ENCODE results near the gene FBXL20. TPM values are rescaled to one million over a fixed set of nuclear protein-coding genes. Genes with fewer than 3 reads are reported as not detected.
A peak's percentile ranks its signal among the peaks of the same experiment; 100 is the strongest.

The FBXL20 gene
- total RNA-seq, 4 donors from 2014 or later = 13.1 to 19.6 (median 17.2) TPM

DNA sequence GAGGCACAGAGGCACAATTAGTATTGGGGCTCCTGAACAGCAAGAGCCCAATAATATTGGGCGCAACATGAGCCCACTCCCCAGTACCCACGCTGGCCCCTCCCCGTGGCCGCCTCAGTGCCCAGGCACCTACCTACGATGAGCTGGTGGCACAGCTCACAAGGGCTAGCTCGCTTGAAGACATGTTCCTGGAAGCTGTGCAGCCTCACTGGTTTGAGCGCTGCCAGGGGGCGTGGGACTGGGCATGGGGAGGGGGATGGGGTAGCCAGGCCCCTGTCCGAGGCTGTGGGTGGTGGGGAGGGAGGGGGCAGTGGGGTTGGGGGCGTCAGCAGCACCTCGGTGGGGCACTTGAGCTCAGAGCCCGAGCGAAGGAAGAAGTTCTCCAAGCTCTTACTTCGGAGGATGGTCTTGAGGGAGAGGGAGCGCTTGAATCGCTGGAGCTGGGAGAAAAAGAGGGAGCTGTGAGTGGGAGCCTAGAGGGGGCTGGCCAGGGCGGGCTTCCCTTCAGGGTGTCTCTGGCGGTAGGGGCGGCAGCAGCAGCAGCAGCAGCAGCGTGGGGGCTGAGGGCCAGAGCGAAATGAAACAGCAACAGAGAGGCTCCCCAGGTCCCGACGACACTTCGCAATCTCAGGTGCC is 183.6 kb downstream of the FBXL20 start:
- 46% methylated on average over 21 of the region's 24 CpGs for WGBS
- no peaks in the 10 kb centered on the region for H3K36me3 ChIP-seq
- H3K27me3 ChIP-seq = peaks cover 0 to 37% (median 0%) of the 10 kb centered on the region in 4 donors
- no peaks in the 10 kb centered on the region for H3K9me3 ChIP-seq
- no peak overlapping the region for H3K27ac ChIP-seq (replicated peaks in 1 of 4)
- no peak for DNase-seq (ENCODE audit: extremely low spot score)
- TF ChIP-seq EP300 (IDR thresholded peaks at IDR 0.05) = no peak
- H3K4me3 ChIP-seq = no peak overlapping the region
- intact Hi-C loops (cut with DNase I) = no loop called here
- H3K4me1 ChIP-seq = no peaks in the 10 kb centered on the region

DNA sequence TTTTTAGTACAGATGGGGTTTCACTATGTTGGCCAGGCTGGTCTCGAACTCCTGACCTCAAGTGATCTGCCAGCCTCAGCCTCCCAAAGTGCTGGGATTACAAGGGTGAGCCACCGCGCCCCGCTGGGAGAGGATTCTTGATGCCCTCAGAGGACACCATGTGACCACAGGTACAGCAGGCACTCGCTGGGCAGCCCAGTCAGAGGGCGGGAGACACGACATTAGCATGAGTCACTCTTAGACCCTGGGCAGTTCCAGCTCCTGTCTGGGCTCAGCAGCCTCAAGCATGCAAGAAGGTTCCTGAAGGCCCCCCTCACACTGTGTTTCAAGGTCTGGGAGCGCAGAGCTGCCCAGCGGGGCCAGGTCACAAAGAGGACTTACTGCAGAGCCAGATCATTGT is 187.6 kb downstream of the FBXL20 start:
- WGBS = 92% methylated on average over 5 of the region's 9 CpGs
- H3K27me3 ChIP-seq = peaks cover 0 to 34% (median 0%) of the 10 kb centered on the region in 4 donors
- H3K36me3 ChIP-seq = no peaks in the 10 kb centered on the region
- intact Hi-C loops (cut with DNase I) = no loop called here
- no peak overlapping the region for H3K4me3 ChIP-seq
- H3K27ac ChIP-seq (replicated peaks in 1 of 4) = no peak overlapping the region
- H3K4me1 ChIP-seq = peaks cover 14 to 19% (median 17%) of the 10 kb centered on the region in 4 donors
- H3K9me3 ChIP-seq = no peaks in the 10 kb centered on the region
- no peak for DNase-seq (ENCODE audit: extremely low spot score)
- TF ChIP-seq POLR2AphosphoS5 (IDR thresholded peaks at IDR 0.05) (no peak), POLR2A (IDR thresholded peaks at IDR 0.05; ENCODE audit: low read depth) (no peak), EP300 (IDR thresholded peaks at IDR 0.05) (no peak)
- TF ChIP-seq, protein P1, sequence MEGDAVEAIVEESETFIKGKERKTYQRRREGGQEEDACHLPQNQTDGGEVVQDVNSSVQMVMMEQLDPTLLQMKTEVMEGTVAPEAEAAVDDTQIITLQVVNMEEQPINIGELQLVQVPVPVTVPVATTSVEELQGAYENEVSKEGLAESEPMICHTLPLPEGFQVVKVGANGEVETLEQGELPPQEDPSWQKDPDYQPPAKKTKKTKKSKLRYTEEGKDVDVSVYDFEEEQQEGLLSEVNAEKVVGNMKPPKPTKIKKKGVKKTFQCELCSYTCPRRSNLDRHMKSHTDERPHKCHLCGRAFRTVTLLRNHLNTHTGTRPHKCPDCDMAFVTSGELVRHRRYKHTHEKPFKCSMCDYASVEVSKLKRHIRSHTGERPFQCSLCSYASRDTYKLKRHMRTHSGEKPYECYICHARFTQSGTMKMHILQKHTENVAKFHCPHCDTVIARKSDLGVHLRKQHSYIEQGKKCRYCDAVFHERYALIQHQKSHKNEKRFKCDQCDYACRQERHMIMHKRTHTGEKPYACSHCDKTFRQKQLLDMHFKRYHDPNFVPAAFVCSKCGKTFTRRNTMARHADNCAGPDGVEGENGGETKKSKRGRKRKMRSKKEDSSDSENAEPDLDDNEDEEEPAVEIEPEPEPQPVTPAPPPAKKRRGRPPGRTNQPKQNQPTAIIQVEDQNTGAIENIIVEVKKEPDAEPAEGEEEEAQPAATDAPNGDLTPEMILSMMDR (IDR thresholded peaks at IDR 0.05) = no peak

DNA sequence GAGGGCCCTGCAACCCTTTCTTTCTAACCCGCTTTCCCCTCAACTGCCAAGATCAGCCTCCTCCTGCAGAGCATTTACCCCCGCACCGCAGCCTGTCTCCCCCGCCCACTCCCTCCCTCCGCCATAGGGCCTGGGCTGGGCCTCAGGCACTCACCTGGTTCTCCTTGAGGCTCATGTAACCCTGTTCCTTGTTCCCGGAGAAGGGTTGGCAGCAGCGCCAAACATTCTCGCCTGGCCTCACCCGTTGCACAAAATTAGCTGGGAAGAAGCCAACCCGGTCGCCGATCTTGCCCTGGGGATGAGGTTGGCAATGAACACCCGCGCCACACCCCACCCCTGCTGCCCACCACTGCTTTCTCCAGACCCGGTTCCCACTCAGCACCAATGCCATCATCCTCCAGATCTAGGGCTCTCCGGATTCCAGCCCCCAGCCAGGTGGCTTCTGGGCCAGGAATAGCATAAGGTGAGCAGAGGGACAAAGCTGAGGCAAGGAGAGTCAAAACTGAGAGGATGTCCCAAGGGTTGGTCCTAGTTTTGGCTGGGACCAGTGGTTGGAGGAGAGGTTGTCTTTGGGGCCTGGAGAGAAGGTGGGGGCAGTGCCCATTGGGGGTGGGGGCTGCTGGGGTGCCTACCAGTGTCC is 188.5 kb downstream of the FBXL20 start:
- DNase-seq (ENCODE audit: extremely low spot score) = no peak
- Histone ChIP-seq H3K9me3 (no peaks in the 10 kb centered on the region), H3K36me3 (no peaks in the 10 kb centered on the region), H3K4me1 (peaks cover 14 to 27% (median 24%) of the 10 kb centered on the region in 4 donors), H3K27ac (replicated peaks in 1 of 4) (no peak overlapping the region), H3K4me3 (no peak overlapping the region), H3K27me3 (peaks cover 0 to 28% (median 0%) of the 10 kb centered on the region in 4 donors)
- intact Hi-C loops (cut with DNase I) = no loop called here
- 86% methylated on average over 16 of the region's 16 CpGs for WGBS
- TF ChIP-seq POLR2A (IDR thresholded peaks at IDR 0.05; ENCODE audit: low read depth) = no peak
- no peak for TF ChIP-seq EP300 (IDR thresholded peaks at IDR 0.05)
- TF ChIP-seq, protein P1 (IDR thresholded peaks at IDR 0.05) = no peak

DNA sequence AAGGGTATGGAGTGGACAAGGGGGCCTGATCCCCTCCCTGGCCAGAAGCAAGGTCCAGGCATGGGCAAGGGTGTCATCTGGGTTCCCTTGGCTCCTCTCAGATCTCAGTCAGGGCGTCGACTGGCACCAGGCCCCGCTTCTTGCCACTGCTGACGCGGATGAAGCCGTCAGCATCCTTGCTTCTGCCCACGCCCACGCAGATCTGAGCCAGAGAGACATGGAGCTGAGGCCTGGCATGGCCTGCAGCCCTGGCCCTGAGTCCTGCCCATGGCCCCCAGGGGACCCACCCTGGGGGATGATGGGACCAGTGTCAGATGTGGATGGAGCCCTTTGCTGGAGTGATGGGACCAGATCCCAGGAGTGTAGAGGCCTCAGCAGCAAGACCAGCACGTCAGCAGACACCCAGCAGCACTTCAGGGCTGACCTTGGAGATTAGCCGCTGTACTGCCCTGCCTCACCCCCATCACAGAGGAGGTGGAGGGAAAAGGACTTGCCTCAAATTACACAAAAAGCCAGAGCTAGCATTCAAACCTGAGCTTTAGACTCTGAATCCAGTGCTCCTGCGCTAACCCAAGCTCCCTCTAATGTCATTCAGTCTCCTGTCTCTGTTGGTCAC is 189.1 kb downstream of the FBXL20 start:
- no peak overlapping the region for H3K27ac ChIP-seq (replicated peaks in 1 of 4)
- no peaks in the 10 kb centered on the region for H3K9me3 ChIP-seq
- no peaks in the 10 kb centered on the region for H3K36me3 ChIP-seq
- H3K4me1 ChIP-seq = peaks cover 14 to 31% (median 26%) of the 10 kb centered on the region in 4 donors
- peaks cover 0 to 23% (median 0%) of the 10 kb centered on the region in 4 donors for H3K27me3 ChIP-seq
- DNase-seq (ENCODE audit: extremely low spot score) = no peak
- WGBS = 86% methylated on average over 11 of the region's 11 CpGs
- no peak overlapping the region for H3K4me3 ChIP-seq
- intact Hi-C loops (cut with DNase I) = no loop called here
- TF ChIP-seq, protein P1 (IDR thresholded peaks at IDR 0.05) = no peak
- TF ChIP-seq POLR2AphosphoS5 (IDR thresholded peaks at IDR 0.05) (no peak), EP300 (IDR thresholded peaks at IDR 0.05) (no peak), POLR2A (IDR thresholded peaks at IDR 0.05; ENCODE audit: low read depth) (no peak)

DNA sequence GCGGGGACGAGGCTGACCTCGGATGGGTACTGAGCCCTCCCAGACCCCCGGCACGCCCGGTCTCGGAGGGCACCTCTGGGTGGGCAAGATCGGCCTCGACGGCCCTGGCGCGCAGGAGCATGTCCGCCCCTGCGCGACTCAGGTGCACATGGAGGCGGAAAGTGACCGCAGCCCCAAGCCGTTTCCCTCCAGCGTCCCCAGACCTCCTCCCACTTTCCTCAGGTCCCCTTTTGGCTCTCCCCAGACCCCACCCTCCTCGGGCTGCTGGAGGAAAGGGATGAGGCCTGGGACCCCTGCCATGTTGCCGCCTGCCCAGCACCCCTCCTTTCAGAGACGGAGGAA is 191.4 kb downstream of the FBXL20 start:
- intact Hi-C loops (cut with DNase I) = no loop called here
- no peak for DNase-seq (ENCODE audit: extremely low spot score)
- 11% methylated on average over 20 of the region's 22 CpGs for WGBS
- peaks cover 14 to 34% (median 27%) of the 10 kb centered on the region in 4 donors for H3K4me1 ChIP-seq
- H3K9me3 ChIP-seq = no peaks in the 10 kb centered on the region
- peak overlapping the region; percentile 48 to 58 (median 58) for H3K4me3 ChIP-seq
- peaks cover 0 to 7% (median 0%) of the 10 kb centered on the region in 4 donors for H3K27me3 ChIP-seq
- H3K36me3 ChIP-seq = peaks cover 0 to 3% (median 2%) of the 10 kb centered on the region in 4 donors
- peak overlapping the region in 3 of 4 donors; percentile 57 to 73 (median 63) for H3K27ac ChIP-seq (replicated peaks in 1 of 4)
- TF ChIP-seq EP300 (IDR thresholded peaks at IDR 0.05) (no peak), POLR2A (IDR thresholded peaks at IDR 0.05; ENCODE audit: low read depth) (no peak), POLR2AphosphoS5 (IDR thresholded peaks at IDR 0.05) (no peak)
- TF ChIP-seq, protein P1 (IDR thresholded peaks at IDR 0.05) = no peak

Measured in esophagus muscularis mucosa (tissue), 4 donors.